GM21360 (cell line): ENCODE measurements around the gene GASK1A.
"Not testable (repeated sequence)": the region's sequence is repeated elsewhere in the genome, so short reads cannot be mapped to it uniquely, and the experiment has no call there.

ENCODE experiments used
- ATAC-seq: cut with Tn5 transposase; IDR thresholded peaks from one replicate; pipeline ENCODE4 v1.9.1; 2021; ENCODE audit warnings: mild to moderate bottlenecking, moderate library complexity; ENCODE audit not compliant: unreplicated experiment

Gene GASK1A

GRCh38 chr3:42979044-42979972 is at the start of gene GASK1A:
Gene GASK1A (plus strand): TSS chr3:42979311. CDS start chr3:42979643, 332 bp downstream.
- ATAC-seq: no peak

- no peak for ATAC-seq
Observed at GRCh38 chr3:42934111-42934510, 45.0 kb upstream of the GASK1A start.

- ATAC-seq: no peak
Observed at GRCh38 chr3:42934910-42935309, 44.2 kb upstream of the GASK1A start.

GRCh38 chr3:42935472-42935871 is 43.6 kb upstream of the GASK1A start:
- no peak for ATAC-seq

GRCh38 chr3:42936157-42936981 is 42.7 kb upstream of the GASK1A start:
- no peak for ATAC-seq

GRCh38 chr3:42937334-42937733 is 41.8 kb upstream of the GASK1A start:
- no peak for ATAC-seq

GRCh38 chr3:42942693-42943092 is 36.4 kb upstream of the GASK1A start:
- no peak for ATAC-seq

- ATAC-seq: no peak
Observed at GRCh38 chr3:42946050-42946449, 33.1 kb upstream of the GASK1A start.

GRCh38 chr3:42957573-42957972 is 21.5 kb upstream of the GASK1A start:
- no peak for ATAC-seq

- no peak for ATAC-seq
Observed at GRCh38 chr3:42960282-42960681, 18.8 kb upstream of the GASK1A start.

GRCh38 chr3:42960786-42961185 is 18.3 kb upstream of the GASK1A start:
- no peak for ATAC-seq

- no peak for ATAC-seq
Observed at GRCh38 chr3:42961633-42962032, 17.5 kb upstream of the GASK1A start.

- ATAC-seq: no peak
Observed at GRCh38 chr3:42963269-42963668, 15.8 kb upstream of the GASK1A start.

GRCh38 chr3:42964266-42964665 is 14.8 kb upstream of the GASK1A start:
- no peak for ATAC-seq

GRCh38 chr3:42970557-42970956 is 8.6 kb upstream of the GASK1A start:
- ATAC-seq: no peak

GRCh38 chr3:42970976-42971772 is 7.9 kb upstream of the GASK1A start:
- ATAC-seq: no peak

- ATAC-seq: not testable (repeated sequence)
Observed at GRCh38 chr3:42974906-42975305, 4.2 kb upstream of the GASK1A start.

GRCh38 chr3:42975456-42975855 is 3.7 kb upstream of the GASK1A start:
- ATAC-seq: no peak

GRCh38 chr3:42975955-42976354 is 3.2 kb upstream of the GASK1A start:
- ATAC-seq: no peak

- no peak for ATAC-seq
Observed at GRCh38 chr3:42980209-42980608, 1.1 kb downstream of the GASK1A start.

- ATAC-seq: no peak
Observed at GRCh38 chr3:42980909-42981308, 1.8 kb downstream of the GASK1A start.
